DMS 273 treated with DMSO at 0.1 percent for 48 hours (cell line): ENCODE results near the gene ADGRV1.
"Not testable (repeated sequence)": the region's sequence is repeated elsewhere in the genome, so short reads cannot be mapped to it uniquely, and the experiment has no call there.

Experiments used
- DNase-seq: peaks from one replicate; lab custom pipeline; 2025; lab: John Stamatoyannopoulos, UW

Gene ADGRV1

GRCh38 chr5:90991201-90991600 is 432.6 kb downstream of the ADGRV1 start:
- no peak for DNase-seq

- no peak for DNase-seq
Observed at GRCh38 chr5:90994796-90995195, 436.2 kb downstream of the ADGRV1 start.

- DNase-seq = no peak
Observed at GRCh38 chr5:90996089-90996488, 437.5 kb downstream of the ADGRV1 start.

GRCh38 chr5:90997082-90997481 is 438.5 kb downstream of the ADGRV1 start:
- no peak for DNase-seq

GRCh38 chr5:91000743-91001142 is 442.1 kb downstream of the ADGRV1 start:
- no peak for DNase-seq

- DNase-seq = no peak
Observed at GRCh38 chr5:91006713-91007112, 448.1 kb downstream of the ADGRV1 start.

GRCh38 chr5:91007251-91007650 is 448.7 kb downstream of the ADGRV1 start:
- no peak for DNase-seq

- DNase-seq = no peak
Observed at GRCh38 chr5:91007780-91008402, 449.3 kb downstream of the ADGRV1 start.

GRCh38 chr5:91010090-91010489 is 451.5 kb downstream of the ADGRV1 start:
- DNase-seq = no peak

GRCh38 chr5:91011029-91011428 is 452.4 kb downstream of the ADGRV1 start:
- DNase-seq = no peak

GRCh38 chr5:91012867-91013266 is 454.3 kb downstream of the ADGRV1 start:
- DNase-seq = not testable (repeated sequence)

GRCh38 chr5:91016322-91016721 is 457.7 kb downstream of the ADGRV1 start:
- no peak for DNase-seq

- no peak for DNase-seq
Observed at GRCh38 chr5:91016954-91017700, 458.5 kb downstream of the ADGRV1 start.

GRCh38 chr5:91018200-91018599 is 459.6 kb downstream of the ADGRV1 start:
- no peak for DNase-seq

GRCh38 chr5:91018712-91019371 is 460.2 kb downstream of the ADGRV1 start:
- no peak for DNase-seq

- DNase-seq = no peak
Observed at GRCh38 chr5:91020065-91020800, 461.6 kb downstream of the ADGRV1 start.

GRCh38 chr5:91022518-91022917 is 463.9 kb downstream of the ADGRV1 start:
- no peak for DNase-seq

GRCh38 chr5:91024206-91024605 is 465.6 kb downstream of the ADGRV1 start:
- DNase-seq = no peak

- no peak for DNase-seq
Observed at GRCh38 chr5:91024727-91025126, 466.1 kb downstream of the ADGRV1 start.

- DNase-seq = no peak
Observed at GRCh38 chr5:91025449-91025848, 466.9 kb downstream of the ADGRV1 start.

GRCh38 chr5:91025956-91026355 is 467.4 kb downstream of the ADGRV1 start:
- no peak for DNase-seq

GRCh38 chr5:91026466-91026865 is 467.9 kb downstream of the ADGRV1 start:
- no peak for DNase-seq
